Activated naive CD8-positive, alpha-beta T cell treated with anti-CD3 and anti-CD28 coated beads for 36 hours (primary cell): ENCODE results near the gene NCBP2. TPM values are rescaled to one million over a fixed set of nuclear protein-coding genes. Genes with fewer than 3 reads are reported as not detected.
A peak's percentile ranks its signal among the peaks of the same experiment; 100 is the strongest.
"Not testable (repeated sequence)": the region's sequence is repeated elsewhere in the genome, so short reads cannot be mapped to it uniquely, and the experiment has no call there.

ENCODE experiments used
- DNase-seq: peaks from one replicate; pipeline ENCODE4 v3.0.0; 2021
- H3K27ac Mint-ChIP-seq: one replicate; pipeline ENCODE4 v1.8.0; 2022; ENCODE audit warnings: mild to moderate bottlenecking, moderate library complexity, mixed read lengths
- H3K27me3 Mint-ChIP-seq: one replicate; pipeline ENCODE4 v1.8.0; 2022; ENCODE audit warnings: mild to moderate bottlenecking, mixed read lengths
- H3K36me3 Mint-ChIP-seq: one replicate; pipeline ENCODE4 v1.8.0; 2021; ENCODE audit warnings: mild to moderate bottlenecking, mixed read lengths
- H3K4me1 Mint-ChIP-seq: one replicate; pipeline ENCODE4 v1.8.0; 2021; ENCODE audit warnings: mixed read lengths
- H3K4me3 Mint-ChIP-seq: one replicate; pipeline ENCODE4 v1.8.0; 2022; ENCODE audit warnings: mild to moderate bottlenecking, moderate library complexity, mixed read lengths
- H3K9me3 Mint-ChIP-seq: one replicate; pipeline ENCODE4 v1.8.0; 2022; ENCODE audit warnings: mixed read lengths
- total RNA-seq, 2 experiments: library from RNA; stranded (reverse); gene quantifications; one replicate each; pipeline ENCODE4 v1.2.3, GENCODE V29; 2021

Gene NCBP2
- total RNA-seq, 2 experiments from 2014 or later, result 120 to 121 TPM

- H3K4me3 Mint-ChIP-seq, result no peak overlapping the region
- H3K9me3 Mint-ChIP-seq, result no peaks in the 10 kb centered on the region
- peaks cover 18% of the 10 kb centered on the region for H3K27me3 Mint-ChIP-seq
- H3K27ac Mint-ChIP-seq, result no peak overlapping the region
- H3K4me1 Mint-ChIP-seq, result peaks cover 6% of the 10 kb centered on the region
- no peak for DNase-seq
- peaks cover 4% of the 10 kb centered on the region for H3K36me3 Mint-ChIP-seq
These were observed 20.0 kb upstream of the NCBP2 start for GRCh38 chr3:196962108-196962929.

DNA sequence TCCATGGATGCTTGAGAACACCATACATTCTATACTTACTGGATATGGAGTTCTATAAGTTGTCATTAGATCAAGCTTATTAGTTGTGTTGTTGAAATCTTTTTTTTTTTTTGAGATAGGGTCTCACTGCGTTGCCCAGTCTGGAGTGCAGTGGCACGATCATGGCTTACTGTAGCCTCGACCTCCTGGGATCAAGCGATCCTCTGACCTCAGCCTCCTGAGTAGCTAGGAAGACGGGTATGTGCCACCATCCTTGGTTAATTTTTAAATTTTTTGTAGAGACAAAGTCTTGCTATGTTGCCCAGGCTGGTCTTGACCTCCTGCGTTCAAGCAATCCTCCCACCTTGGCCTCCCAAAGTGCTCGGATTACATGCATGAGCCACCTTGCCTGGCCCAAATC lies 12.5 kb upstream of the NCBP2 start:
- no peak for DNase-seq
- no peaks in the 10 kb centered on the region for H3K9me3 Mint-ChIP-seq
- no peaks in the 10 kb centered on the region for H3K36me3 Mint-ChIP-seq
- H3K27me3 Mint-ChIP-seq, result peaks cover 22% of the 10 kb centered on the region
- no peak overlapping the region for H3K4me3 Mint-ChIP-seq
- H3K27ac Mint-ChIP-seq, result no peak overlapping the region
- H3K4me1 Mint-ChIP-seq, result peaks cover 2% of the 10 kb centered on the region

DNA sequence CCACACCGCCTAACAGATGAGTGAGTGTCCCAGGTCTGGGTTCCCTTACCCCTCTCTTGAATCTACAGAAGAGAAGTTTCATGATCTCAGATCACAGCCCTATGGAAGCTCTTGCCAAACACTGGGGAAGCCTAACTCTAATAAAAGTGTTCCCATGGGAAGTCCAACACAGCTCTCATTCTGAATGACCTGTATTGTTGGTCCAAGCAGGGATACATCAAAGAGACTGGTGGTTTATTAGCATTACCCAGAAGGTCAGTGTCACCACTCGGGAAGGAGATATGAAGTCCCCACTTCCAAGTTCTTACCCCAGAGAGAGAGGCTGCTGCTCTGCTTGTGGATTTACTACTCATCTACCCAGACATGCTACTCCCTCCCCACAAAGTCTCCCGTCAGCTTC lies 9.0 kb upstream of the NCBP2 start:
- Mint-ChIP-seq H3K4me3 (no peak overlapping the region), H3K9me3 (no peaks in the 10 kb centered on the region), H3K36me3 (no peaks in the 10 kb centered on the region), H3K4me1 (peaks cover under 1% of the 10 kb centered on the region), H3K27ac (no peak overlapping the region), H3K27me3 (peaks cover 10% of the 10 kb centered on the region)
- DNase-seq, result no peak

DNA sequence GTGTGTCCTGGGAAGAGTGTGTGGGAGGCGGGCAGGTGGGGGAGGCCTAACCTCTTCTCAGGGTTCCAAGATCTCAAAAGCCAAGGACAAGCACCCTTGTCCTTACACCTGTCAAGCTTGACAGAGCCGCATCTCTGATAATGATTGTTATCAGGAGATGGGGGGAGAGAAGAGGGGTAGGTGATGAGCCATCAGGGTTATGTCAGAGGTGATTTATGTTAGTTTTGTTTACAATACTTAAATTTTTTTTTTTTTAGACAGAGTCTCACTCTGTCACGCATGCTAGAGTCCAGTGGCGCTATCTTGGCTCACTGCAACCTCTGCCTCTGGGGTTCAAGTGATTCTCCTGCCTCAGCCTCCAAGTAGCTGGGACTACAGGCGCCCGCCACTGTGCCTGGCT lies 7.4 kb upstream of the NCBP2 start:
- Mint-ChIP-seq H3K4me1 (peaks cover 3% of the 10 kb centered on the region), H3K9me3 (no peaks in the 10 kb centered on the region), H3K27me3 (peaks cover 5% of the 10 kb centered on the region), H3K36me3 (peaks cover 3% of the 10 kb centered on the region), H3K27ac (no peak overlapping the region), H3K4me3 (no peak overlapping the region)
- no peak for DNase-seq

- H3K27me3 Mint-ChIP-seq, result peaks cover under 1% of the 10 kb centered on the region
These were observed 6.9 kb upstream of the NCBP2 start for GRCh38 chr3:196949285-196949619.

GRCh38 chr3:196948442-196949284 lies 6.3 kb upstream of the NCBP2 start:
- no peaks in the 10 kb centered on the region for H3K9me3 Mint-ChIP-seq
- H3K36me3 Mint-ChIP-seq, result peaks cover 13% of the 10 kb centered on the region
- no peak for DNase-seq
- no peak overlapping the region for H3K27ac Mint-ChIP-seq
- no peak overlapping the region for H3K4me3 Mint-ChIP-seq
- no peaks in the 10 kb centered on the region for H3K27me3 Mint-ChIP-seq
- peaks cover 14% of the 10 kb centered on the region for H3K4me1 Mint-ChIP-seq

More at GRCh38 chr3:196949285-196949619, 6.9 kb upstream of the NCBP2 start:
- Mint-ChIP-seq H3K36me3 (peaks cover 7% of the 10 kb centered on the region), H3K4me1 (peaks cover 8% of the 10 kb centered on the region), H3K4me3 (no peak overlapping the region), H3K27ac (no peak overlapping the region), H3K9me3 (no peaks in the 10 kb centered on the region)
- no peak for DNase-seq

- peaks cover 20% of the 10 kb centered on the region for H3K36me3 Mint-ChIP-seq
- no peak overlapping the region for H3K4me3 Mint-ChIP-seq
- H3K4me1 Mint-ChIP-seq, result peaks cover 18% of the 10 kb centered on the region
- no peaks in the 10 kb centered on the region for H3K9me3 Mint-ChIP-seq
- H3K27ac Mint-ChIP-seq, result no peak overlapping the region
- no peaks in the 10 kb centered on the region for H3K27me3 Mint-ChIP-seq
- no peak for DNase-seq
These were observed 5.6 kb upstream of the NCBP2 start for GRCh38 chr3:196947860-196948441.

GRCh38 chr3:196947136-196947859 lies 5.0 kb upstream of the NCBP2 start:
- Mint-ChIP-seq H3K4me3 (no peak overlapping the region), H3K27me3 (peaks cover 2% of the 10 kb centered on the region), H3K36me3 (peaks cover 23% of the 10 kb centered on the region), H3K27ac (no peak overlapping the region), H3K4me1 (peaks cover 18% of the 10 kb centered on the region), H3K9me3 (no peaks in the 10 kb centered on the region)
- no peak for DNase-seq

- H3K9me3 Mint-ChIP-seq, DNase-seq, H3K27me3 Mint-ChIP-seq: not testable (repeated sequence)
- peak overlapping the region; percentile 100 for H3K4me3 Mint-ChIP-seq
- peaks cover 36% of the 10 kb centered on the region for H3K4me1 Mint-ChIP-seq
- H3K36me3 Mint-ChIP-seq, result peaks cover 45% of the 10 kb centered on the region
- peak overlapping the region; percentile 90 for H3K27ac Mint-ChIP-seq
These were observed 1.9 kb upstream of the NCBP2 start for GRCh38 chr3:196944037-196944790.

DNA sequence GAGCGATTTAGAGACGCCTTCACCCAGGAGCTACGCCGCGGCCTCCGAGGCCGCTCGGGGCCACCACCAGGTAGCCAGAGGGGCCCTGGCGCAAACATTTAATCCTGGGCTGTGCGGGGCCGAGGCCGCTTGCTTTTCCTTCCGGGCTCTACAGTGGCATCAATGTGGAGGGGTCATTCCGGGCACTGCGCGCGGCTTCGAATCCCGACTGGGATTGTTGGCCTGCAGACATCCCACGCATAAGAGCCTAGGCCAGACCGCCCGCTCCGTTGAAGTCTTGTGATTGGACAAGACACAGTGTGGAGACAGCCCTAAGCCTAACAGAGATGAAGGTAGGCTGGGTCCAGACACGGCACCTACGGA lies 568 bp upstream of the NCBP2 start:
- peak; percentile 32 for DNase-seq
- Mint-ChIP-seq H3K4me3 (peak overlapping the region; percentile 100), H3K36me3 (peaks cover 50% of the 10 kb centered on the region), H3K27ac (peak overlapping the region; percentile 90), H3K4me1 (peaks cover 41% of the 10 kb centered on the region), H3K27me3 (peaks cover 4% of the 10 kb centered on the region), H3K9me3 (no peaks in the 10 kb centered on the region)

- Mint-ChIP-seq H3K4me3 (peak overlapping the region; percentile 100), H3K4me1 (peaks cover 47% of the 10 kb centered on the region), H3K9me3 (no peaks in the 10 kb centered on the region)
These were observed 551 bp downstream of the NCBP2 start for GRCh38 chr3:196941729-196942225.

GRCh38 chr3:196938576-196938975 lies 3.8 kb downstream of the NCBP2 start:
- Mint-ChIP-seq H3K4me3 (no peak overlapping the region), H3K27ac (peak overlapping the region; percentile 57), H3K27me3 (peaks cover 4% of the 10 kb centered on the region), H3K9me3 (no peaks in the 10 kb centered on the region), H3K36me3 (peaks cover 59% of the 10 kb centered on the region), H3K4me1 (peaks cover 32% of the 10 kb centered on the region)
- no peak for DNase-seq

More at GRCh38 chr3:196941729-196942225, 551 bp downstream of the NCBP2 start:
- peak; percentile 68 for DNase-seq
- peaks cover 62% of the 10 kb centered on the region for H3K36me3 Mint-ChIP-seq
- peaks cover 4% of the 10 kb centered on the region for H3K27me3 Mint-ChIP-seq
- peak overlapping the region; percentile 97 for H3K27ac Mint-ChIP-seq

DNA sequence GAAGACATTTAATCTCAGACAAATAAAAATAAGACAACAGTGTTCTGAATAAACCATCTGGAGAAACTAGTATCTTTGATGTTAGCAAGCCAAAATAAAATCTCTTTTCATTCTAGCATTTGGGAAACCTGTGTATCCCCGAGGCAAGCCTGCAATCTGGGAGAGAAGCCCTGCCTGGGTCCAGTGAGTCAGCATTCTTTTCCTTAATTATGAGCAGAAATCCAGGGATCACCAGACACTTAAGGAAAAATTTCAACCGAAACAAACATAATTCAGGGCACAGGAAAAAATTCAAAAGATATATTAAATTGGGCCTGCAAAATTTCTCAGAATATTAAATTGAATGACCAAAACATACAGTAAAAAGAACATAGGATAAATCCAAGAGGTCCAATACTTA lies 4.2 kb downstream of the NCBP2 start:
- peaks cover 4% of the 10 kb centered on the region for H3K27me3 Mint-ChIP-seq
- peaks cover 55% of the 10 kb centered on the region for H3K36me3 Mint-ChIP-seq
- no peak overlapping the region for H3K4me3 Mint-ChIP-seq
- H3K27ac Mint-ChIP-seq, result peak overlapping the region; percentile 71
- no peak for DNase-seq
- no peaks in the 10 kb centered on the region for H3K9me3 Mint-ChIP-seq
- peaks cover 29% of the 10 kb centered on the region for H3K4me1 Mint-ChIP-seq

- H3K4me3 Mint-ChIP-seq, result no peak overlapping the region
- H3K27me3 Mint-ChIP-seq, result no peaks in the 10 kb centered on the region
- peaks cover 27% of the 10 kb centered on the region for H3K4me1 Mint-ChIP-seq
- peaks cover 49% of the 10 kb centered on the region for H3K36me3 Mint-ChIP-seq
- DNase-seq, result no peak
- no peaks in the 10 kb centered on the region for H3K9me3 Mint-ChIP-seq
- H3K27ac Mint-ChIP-seq, result peak overlapping the region; percentile 16
These were observed 6.0 kb downstream of the NCBP2 start for GRCh38 chr3:196936288-196936687.
